ENCODE data around the gene PIAS1. TPM values are rescaled to one million over a fixed set of nuclear protein-coding genes. Genes with fewer than 3 reads are reported as not detected.

Gene PIAS1
- total and polyA plus RNA-seq, 9 of the 15 experiments (the other 6 are each of a cell fraction or from before 2014, with no cell fraction given) = 18.0 to 59.1 (median 28.5) TPM

DNA sequence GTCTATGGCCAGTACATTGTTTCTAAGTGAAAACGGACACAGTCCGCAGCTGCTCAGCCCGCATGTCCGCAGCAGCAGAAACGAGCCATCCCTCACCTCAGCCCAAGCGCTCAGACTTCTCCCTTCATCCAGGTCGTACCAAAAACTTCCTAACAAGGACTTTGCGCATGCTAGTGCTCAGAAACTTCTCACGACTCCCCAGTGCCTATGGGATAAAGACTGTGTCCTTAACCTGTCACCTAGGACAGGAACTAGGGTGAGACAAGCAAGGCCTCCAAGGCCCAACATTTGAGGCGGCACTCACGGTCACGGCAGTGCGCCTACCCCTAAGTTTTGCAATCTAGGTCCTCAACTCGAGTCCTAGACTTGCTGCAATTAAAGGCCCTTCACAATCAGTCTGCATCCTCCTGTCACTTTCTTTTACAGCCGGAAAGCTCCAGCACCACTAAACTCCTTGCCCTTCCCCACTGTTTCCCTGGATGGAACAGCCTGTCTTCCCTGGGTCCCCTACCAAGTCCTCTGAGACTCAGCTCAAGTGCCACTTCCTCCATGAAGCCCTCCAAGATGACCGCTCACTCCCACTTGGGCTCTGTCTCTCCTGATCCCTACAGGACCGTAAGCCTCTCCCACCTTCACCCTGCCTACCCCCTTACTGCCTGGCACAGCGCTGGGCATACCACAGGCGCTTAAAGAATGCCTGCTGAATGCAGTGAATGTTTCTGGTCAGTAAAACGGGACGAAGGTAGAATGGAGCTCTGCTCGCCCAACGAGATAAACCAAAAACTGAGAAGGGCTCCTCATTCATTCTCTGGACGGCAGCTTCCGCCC, 174.2 kb downstream of the PIAS1 start (continued):
- TF ChIP-seq, protein P1, sequence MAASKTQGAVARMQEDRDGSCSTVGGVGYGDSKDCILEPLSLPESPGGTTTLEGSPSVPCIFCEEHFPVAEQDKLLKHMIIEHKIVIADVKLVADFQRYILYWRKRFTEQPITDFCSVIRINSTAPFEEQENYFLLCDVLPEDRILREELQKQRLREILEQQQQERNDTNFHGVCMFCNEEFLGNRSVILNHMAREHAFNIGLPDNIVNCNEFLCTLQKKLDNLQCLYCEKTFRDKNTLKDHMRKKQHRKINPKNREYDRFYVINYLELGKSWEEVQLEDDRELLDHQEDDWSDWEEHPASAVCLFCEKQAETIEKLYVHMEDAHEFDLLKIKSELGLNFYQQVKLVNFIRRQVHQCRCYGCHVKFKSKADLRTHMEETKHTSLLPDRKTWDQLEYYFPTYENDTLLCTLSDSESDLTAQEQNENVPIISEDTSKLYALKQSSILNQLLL (CRISPR knock-in tag; IDR thresholded peaks at IDR 0.05; ENCODE audit: borderline replicate concordance) = no peak
- TF ChIP-seq ADNP (tag; IDR thresholded peaks at IDR 0.05) (peak; percentile 51; the same call in 1 of the 2 replicates), ZBTB1 (CRISPR knock-in tag; IDR thresholded peaks at IDR 0.05; ENCODE audit: borderline replicate concordance, low read depth) (no peak), ESRRA (IDR thresholded peaks at IDR 0.05; ENCODE audit: borderline replicate concordance, low read depth) (no peak), BCOR (IDR thresholded peaks at IDR 0.05) (peak; percentile 99), SMARCC2 (IDR thresholded peaks at IDR 0.05; ENCODE audit: low read depth) (no peak), ZFP1 (CRISPR knock-in tag; IDR thresholded peaks at IDR 0.05) (no peak), FOSL1 (tag; conservative IDR thresholded peaks at IDR 0.05) (no peak), RHOXF2B (CRISPR knock-in tag; conservative IDR thresholded peaks at IDR 0.05) (no peak), CEBPB (tag; IDR thresholded peaks at IDR 0.05) (peak; percentile 84), ZBTB17 (CRISPR knock-in tag; IDR thresholded peaks at IDR 0.05) (no peak), NFIX (CRISPR knock-in tag; IDR thresholded peaks at IDR 0.05; ENCODE audit: low read depth) (no peak)
- TF ChIP-seq, protein P2, sequence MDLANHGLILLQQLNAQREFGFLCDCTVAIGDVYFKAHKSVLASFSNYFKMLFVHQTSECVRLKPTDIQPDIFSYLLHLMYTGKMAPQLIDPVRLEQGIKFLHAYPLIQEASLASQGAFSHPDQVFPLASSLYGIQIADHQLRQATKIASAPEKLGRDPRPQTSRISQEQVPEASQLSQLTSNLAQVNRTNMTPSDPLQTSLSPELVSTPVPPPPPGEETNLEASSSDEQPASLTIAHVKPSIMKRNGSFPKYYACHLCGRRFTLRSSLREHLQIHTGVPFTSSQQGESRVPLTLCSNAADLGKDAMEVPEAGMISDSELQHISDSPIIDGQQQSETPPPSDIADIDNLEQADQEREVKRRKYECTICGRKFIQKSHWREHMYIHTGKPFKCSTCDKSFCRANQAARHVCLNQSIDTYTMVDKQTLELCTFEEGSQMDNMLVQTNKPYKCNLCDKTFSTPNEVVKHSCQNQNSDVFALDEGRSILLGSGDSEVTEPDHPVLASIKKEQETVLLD (IDR thresholded peaks at IDR 0.05) = no peak
- TF ChIP-seq, protein P3, sequence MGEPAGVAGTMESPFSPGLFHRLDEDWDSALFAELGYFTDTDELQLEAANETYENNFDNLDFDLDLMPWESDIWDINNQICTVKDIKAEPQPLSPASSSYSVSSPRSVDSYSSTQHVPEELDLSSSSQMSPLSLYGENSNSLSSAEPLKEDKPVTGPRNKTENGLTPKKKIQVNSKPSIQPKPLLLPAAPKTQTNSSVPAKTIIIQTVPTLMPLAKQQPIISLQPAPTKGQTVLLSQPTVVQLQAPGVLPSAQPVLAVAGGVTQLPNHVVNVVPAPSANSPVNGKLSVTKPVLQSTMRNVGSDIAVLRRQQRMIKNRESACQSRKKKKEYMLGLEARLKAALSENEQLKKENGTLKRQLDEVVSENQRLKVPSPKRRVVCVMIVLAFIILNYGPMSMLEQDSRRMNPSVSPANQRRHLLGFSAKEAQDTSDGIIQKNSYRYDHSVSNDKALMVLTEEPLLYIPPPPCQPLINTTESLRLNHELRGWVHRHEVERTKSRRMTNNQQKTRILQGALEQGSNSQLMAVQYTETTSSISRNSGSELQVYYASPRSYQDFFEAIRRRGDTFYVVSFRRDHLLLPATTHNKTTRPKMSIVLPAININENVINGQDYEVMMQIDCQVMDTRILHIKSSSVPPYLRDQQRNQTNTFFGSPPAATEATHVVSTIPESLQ (CRISPR knock-in tag; IDR thresholded peaks at IDR 0.05) = no peak
- TF ChIP-seq, protein P4, sequence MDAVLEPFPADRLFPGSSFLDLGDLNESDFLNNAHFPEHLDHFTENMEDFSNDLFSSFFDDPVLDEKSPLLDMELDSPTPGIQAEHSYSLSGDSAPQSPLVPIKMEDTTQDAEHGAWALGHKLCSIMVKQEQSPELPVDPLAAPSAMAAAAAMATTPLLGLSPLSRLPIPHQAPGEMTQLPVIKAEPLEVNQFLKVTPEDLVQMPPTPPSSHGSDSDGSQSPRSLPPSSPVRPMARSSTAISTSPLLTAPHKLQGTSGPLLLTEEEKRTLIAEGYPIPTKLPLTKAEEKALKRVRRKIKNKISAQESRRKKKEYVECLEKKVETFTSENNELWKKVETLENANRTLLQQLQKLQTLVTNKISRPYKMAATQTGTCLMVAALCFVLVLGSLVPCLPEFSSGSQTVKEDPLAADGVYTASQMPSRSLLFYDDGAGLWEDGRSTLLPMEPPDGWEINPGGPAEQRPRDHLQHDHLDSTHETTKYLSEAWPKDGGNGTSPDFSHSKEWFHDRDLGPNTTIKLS (IDR thresholded peaks at IDR 0.05; ENCODE audit: borderline replicate concordance, low read depth) = no peak
- TF ChIP-seq, protein P5, sequence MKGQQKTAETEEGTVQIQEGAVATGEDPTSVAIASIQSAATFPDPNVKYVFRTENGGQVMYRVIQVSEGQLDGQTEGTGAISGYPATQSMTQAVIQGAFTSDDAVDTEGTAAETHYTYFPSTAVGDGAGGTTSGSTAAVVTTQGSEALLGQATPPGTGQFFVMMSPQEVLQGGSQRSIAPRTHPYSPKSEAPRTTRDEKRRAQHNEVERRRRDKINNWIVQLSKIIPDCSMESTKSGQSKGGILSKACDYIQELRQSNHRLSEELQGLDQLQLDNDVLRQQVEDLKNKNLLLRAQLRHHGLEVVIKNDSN (CRISPR knock-in tag; IDR thresholded peaks at IDR 0.05) = no peak

Measured in K562 (cell line).